ENCODE data around the gene TRA2B.

DNA sequence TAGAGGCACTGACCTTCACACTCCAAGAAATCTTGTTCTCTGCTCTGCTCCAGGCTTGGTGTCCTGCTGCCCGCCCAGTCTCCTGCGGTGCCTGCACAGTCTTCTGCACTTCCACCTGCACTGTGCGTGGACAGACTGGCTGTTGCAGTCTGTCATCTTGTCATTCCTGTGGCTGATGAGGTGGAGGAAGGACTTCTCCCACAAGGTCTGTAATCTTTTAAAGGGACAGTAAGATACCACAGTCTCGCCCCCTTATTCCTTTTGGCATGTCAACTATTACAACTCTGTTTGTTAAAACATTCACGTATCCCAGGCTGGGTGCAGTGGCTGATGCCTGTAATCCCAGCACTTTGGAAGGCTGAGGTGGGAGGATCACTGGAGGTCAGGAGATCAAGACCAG, 58.9 kb downstream of the TRA2B start:
- TF ChIP-seq, protein P1, sequence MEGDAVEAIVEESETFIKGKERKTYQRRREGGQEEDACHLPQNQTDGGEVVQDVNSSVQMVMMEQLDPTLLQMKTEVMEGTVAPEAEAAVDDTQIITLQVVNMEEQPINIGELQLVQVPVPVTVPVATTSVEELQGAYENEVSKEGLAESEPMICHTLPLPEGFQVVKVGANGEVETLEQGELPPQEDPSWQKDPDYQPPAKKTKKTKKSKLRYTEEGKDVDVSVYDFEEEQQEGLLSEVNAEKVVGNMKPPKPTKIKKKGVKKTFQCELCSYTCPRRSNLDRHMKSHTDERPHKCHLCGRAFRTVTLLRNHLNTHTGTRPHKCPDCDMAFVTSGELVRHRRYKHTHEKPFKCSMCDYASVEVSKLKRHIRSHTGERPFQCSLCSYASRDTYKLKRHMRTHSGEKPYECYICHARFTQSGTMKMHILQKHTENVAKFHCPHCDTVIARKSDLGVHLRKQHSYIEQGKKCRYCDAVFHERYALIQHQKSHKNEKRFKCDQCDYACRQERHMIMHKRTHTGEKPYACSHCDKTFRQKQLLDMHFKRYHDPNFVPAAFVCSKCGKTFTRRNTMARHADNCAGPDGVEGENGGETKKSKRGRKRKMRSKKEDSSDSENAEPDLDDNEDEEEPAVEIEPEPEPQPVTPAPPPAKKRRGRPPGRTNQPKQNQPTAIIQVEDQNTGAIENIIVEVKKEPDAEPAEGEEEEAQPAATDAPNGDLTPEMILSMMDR (IDR thresholded peaks at IDR 0.05) = no peak
- TF ChIP-seq POLR2A (IDR thresholded peaks at IDR 0.05) = no peak

Data from thyroid gland (tissue), 4 donors.